ENCODE data around the gene OSBPL2. TPM values are rescaled to one million over a fixed set of nuclear protein-coding genes. Genes with fewer than 3 reads are reported as not detected.

Gene OSBPL2
- total RNA-seq, 1 donor from 2014 or later, result 37.9 TPM

DNA sequence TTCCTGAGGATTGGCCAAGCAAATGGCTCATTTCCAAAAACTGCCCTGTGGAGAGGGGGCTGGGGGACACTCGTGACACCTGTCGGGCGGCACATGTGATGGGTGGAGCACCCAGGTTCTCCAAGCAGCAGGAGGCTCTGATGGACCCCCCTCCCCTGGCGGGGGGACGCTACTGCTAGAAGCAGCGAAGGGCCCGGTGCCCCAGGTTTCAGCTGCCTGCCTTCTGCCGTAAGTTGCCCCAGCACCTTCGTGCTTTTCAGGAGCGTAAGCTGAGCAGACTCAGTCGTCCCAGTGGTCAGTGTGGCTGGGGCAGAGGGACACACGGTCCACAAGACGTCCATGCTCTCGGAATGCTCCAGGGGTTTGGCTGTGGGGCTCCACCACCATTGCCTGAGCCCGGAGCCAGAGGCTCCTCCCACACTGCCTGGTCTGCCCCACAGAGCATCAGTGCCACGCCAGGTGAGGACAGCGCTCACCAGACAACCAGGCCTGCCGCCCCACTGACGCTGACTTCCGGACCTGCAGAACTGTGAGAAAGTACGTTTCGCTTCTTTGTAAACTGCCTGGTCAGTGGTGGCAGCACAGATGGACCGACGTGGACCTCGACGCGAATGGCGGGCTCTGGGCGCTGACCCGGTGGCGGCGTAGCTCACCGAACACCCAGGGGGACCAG lies 60.4 kb downstream of the OSBPL2 start:
- intact Hi-C loops (cut with micrococcal nuclease), result no loop called here

DNA sequence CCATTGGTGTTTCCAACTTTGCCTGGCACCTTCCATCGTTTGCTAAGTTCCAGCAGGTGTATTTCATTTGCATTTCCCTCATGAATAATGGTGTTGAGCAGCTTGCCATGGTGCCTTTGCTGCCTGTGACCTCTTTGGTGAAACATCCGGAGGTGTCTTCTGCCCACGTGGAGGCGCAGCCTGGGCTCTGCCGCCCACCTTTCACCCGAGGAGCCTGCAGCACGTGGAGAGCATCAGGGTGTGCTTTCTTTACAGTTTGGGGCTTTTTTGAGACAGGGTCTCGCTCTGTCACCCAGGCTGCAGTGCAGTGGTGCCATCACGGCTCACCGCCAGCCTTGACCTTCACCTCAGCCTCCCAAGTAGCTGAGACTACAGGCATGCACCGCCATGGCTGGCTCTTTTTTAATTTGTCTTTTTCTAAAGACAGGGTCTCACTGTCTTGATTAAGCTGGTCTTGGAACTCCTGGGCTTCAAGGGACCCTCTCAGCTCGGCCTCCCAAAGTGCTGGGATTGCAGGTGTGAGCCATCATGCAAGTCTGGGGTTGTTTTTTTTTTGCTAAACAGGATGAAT lies 61.4 kb downstream of the OSBPL2 start:
- intact Hi-C loops (cut with micrococcal nuclease), result loop anchor here (5.0 kb wide), 4 partner anchors 68 to 563 kb away; partner anchors contain the start of genes LAMA5 and TCFL5

DNA sequence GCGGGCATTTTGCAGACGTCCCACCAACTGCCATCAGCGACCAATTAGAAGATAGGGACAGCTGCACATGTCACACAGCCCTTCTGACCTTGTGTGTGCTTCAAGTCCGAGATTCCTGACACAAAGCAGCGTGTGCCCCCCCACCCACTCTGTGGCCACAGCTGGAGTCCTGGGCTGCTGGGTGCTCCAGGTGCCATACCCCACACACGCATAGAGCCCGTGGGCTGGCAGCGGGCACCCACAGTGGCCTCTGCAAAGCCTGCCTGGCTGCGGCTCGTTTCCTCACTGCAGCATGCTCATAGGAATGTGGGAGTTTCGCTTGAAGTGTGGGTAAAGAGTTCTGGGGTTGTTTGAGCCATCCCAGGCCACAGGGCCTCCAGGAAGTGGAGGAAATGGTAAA lies 62.0 kb downstream of the OSBPL2 start:
- intact Hi-C loops (cut with micrococcal nuclease), result loop anchor here (5.0 kb wide), 4 partner anchors 67 to 562 kb away; partner anchors contain the start of genes LAMA5 and TCFL5

DNA sequence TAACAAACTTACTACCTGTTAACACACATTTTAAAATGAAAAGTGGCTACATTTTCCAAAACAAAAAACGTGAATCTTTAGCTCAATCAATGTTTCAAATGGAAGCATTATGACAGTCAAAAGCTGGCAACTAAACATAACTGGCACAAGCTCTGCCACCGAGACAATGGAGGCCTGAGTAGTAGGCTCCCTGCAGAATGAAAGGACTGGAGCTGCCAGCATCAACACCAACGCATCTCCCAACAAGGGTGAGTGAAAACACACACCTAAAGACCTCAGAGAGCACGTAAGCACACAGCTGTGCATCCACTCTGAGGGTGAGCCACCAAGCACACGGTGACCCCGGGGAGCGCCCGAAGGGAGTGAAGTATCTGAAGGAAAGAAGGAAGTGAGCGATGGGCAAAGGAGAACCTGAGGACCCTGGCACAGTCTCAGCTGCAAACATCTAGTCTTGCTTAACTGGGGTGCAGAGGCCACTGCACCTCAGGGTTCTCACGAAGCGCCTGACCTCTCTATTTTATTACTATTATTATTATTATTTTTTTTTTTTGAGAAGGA lies 62.9 kb downstream of the OSBPL2 start:
- intact Hi-C loops (cut with micrococcal nuclease), result loop anchor here (1.0 to 5.0 kb wide), 5 partner anchors 66 to 561 kb away; partner anchors contain the start of genes LAMA5 and TCFL5

DNA sequence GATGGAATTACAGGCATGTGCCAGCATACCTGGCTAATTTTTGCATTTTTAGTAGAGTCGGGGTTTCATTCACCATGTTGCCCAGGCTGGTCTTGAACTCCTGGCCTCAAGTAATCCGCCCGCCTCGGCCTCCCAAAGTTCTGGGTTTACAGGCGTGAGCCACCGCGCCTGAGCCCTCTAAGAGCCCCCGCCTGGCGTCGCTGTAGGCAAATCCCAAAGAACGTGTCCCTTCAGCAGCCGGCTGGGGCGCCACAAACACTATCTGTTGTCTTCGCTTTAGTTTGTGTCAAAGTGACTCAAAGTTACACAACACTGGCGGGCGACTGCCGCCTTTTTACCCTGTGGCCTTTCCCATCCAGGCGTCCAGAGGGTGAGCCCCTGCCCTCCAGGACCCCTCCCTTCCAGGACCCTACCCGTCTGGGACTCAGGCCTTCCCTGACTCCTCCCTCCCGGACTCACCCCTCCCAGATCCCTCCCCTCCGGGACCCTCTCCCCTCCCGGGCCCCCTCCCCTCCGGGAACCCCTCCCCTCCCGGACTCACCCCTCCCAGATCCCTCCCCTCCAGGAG lies 63.5 kb downstream of the OSBPL2 start:
- intact Hi-C loops (cut with micrococcal nuclease), result loop anchor here (1.0 to 5.0 kb wide), 20 partner anchors 19 to 625 kb away; partner anchors contain the start of genes CABLES2, DIDO1, LAMA5 and OSBPL2

DNA sequence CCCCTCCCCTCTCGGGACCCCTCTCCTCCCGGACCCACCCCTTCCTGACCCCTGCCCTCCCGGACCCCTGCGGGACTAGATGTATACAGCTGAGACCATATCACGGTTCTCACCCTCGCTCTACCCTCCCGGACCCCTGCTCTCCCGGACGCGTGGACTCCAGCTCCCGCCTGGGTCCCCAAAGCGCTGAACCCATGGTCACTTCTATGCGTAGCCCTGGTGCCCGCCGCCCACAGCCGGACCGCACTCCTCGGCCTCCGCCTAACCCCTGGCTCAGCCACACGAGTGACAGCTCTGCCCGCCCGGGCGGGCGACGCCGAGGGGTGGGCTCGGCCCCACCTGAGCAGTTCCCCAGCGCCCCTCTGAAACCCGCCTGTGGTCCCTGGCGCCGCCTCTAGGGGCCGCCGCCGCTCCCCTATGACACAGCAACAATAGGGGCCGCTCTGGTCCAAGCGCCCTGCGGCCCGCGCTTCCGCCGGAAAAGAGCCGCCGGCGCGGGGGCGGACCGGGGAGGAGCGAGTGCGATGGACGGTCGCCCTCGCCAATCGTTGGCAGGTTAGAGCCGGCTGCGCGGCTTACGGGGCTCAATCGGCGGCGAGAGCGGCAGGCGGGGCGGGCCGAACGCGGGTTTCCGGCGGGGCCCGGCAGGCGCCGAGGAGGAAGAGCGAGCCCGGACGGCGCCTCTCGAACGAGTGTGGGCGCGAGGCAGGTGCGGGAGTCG lies 64.2 kb downstream of the OSBPL2 start, which contains the start of gene ADRM1:
Gene ADRM1 (plus strand): TSS at position 657 of the 721 bp plus-strand sequence. CDS start 572 bp downstream, outside the sequence.
- intact Hi-C loops (cut with micrococcal nuclease), result loop anchor here (1.0 to 5.0 kb wide), 19 partner anchors 19 to 624 kb away; partner anchors contain the start of genes CABLES2, DIDO1, LAMA5 and OSBPL2

DNA sequence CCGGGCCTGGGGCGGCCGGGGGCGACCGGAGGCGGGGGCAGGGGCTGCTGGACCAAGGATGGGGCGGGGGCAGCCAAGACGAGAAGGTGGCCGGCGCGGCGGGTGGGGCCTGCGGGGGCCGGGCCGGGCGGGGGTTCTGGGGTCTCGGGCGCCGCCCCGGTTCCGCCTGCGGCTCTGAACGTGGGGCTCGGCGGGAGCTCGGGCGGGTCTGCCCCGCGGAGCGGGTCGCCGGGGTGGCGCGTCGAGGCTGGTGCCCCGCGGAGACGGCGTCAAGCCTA lies 64.7 kb downstream of the OSBPL2 start:
- intact Hi-C loops (cut with micrococcal nuclease), result loop anchor here (2.0 to 5.0 kb wide), 7 partner anchors 64 to 624 kb away; partner anchors contain the start of genes DIDO1, LAMA5, SLCO4A1 and TCFL5

DNA sequence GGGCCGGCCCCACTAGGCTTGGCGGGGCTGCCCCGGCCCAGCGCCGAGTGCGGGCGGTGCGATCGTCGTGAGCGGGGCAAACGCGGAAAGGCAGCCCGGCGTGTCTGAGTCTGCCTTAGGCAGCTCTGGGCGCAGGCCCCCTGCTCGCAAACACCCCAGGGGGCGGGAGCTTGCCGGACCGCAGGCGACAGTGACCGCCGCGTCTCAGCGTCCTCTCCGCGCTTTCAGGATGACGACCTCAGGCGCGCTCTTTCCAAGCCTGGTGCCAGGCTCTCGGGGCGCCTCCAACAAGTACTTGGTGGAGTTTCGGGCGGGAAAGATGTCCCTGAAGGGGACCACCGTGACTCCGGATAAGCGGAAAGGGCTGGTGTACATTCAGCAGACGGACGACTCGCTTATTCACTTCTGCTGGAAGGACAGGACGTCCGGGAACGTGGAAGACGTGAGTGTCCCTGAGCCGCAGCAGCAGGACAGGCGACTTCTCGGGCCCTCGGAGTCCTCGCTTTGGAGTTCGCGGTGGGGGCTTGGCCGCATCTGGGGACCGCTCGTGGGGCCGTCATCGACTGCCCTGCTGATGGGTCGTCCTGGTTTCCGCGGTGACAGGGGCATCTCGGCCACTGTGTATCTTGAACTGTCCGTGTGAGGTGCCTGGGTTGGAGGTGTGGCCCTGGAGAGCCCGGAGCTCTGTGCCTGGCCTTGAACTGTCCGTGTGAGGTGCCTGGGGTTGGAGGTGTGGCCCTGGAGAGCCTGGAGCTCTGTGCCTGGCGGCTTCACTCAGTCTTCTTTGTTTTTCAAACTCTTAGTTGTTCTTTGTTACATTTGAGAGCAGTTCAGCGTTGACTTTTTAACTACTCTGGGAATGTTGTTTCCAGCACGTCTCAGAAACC lies 65.3 kb downstream of the OSBPL2 start:
- intact Hi-C loops (cut with micrococcal nuclease), result loop anchor here (2.0 to 5.0 kb wide), 7 partner anchors 64 to 623 kb away; partner anchors contain the start of genes DIDO1, LAMA5, SLCO4A1 and TCFL5

DNA sequence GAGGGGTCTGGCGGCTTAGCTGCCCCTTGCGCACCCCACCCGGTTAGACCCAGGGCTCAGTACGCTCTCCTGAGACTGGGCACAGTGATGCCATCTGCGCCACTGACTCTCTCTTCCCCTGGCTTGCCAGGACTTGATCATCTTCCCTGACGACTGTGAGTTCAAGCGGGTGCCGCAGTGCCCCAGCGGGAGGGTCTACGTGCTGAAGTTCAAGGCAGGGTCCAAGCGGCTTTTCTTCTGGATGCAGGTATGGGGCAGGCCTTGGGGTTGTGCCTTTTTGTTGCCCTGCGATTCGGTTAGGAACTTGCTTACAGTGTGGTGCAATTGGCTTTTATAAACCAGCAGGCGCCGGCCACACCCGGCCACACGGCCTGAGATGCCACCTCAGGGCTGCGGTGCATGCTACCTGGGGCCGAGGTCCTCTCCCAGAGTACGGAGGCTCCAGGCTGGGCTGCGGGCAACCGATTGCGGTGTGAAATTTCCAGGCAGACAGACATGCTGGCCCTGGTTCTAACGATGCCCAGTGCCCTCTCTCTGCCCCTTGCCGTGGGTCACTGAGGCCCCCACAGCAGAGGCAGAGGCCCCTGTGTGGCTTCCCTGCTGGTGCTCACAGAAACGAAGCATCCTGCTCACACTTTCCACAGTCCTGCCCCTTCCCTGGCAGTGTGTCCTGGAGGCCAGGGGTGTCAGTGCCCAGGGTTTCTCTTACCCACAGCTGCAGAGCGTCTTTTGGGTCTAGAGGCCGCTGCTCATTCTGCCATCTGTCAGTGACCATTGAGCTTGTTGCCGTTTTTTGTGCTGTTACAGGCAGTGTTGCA lies 66.2 kb downstream of the OSBPL2 start:
- intact Hi-C loops (cut with micrococcal nuclease), result loop anchor here (5.0 kb wide), 4 partner anchors 63 to 558 kb away; partner anchors contain the start of genes LAMA5 and TCFL5

DNA sequence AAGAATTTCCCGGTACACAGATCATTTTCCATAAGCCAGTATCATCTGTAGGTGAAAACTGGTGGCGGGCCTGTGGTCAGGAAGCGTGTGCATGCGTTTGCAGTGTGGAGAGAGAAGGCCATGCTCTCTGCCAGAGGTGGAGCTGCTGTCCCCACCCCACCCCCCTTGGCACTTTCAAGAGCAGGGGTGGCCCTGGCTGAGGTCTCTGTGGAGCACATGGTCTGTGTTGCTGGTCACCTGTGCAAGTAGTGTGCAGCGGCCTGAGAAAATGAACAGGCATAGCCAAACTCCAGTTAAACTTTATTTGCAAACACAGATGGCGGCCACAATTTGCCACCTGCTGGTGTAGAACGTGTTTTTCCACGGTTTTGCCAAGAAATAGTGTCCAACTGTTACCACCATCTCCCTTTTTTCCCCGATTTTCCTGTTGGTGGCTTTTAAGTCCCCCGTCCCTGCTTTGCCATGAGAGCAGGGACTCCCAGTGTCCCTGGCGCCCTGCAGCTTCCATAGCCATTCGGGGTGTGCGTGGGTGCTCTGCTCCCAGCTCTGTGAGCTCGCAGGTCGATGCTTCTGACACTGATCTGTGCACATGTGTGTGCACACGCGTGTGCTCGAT lies 66.9 kb downstream of the OSBPL2 start:
- intact Hi-C loops (cut with micrococcal nuclease), result no loop called here

DNA sequence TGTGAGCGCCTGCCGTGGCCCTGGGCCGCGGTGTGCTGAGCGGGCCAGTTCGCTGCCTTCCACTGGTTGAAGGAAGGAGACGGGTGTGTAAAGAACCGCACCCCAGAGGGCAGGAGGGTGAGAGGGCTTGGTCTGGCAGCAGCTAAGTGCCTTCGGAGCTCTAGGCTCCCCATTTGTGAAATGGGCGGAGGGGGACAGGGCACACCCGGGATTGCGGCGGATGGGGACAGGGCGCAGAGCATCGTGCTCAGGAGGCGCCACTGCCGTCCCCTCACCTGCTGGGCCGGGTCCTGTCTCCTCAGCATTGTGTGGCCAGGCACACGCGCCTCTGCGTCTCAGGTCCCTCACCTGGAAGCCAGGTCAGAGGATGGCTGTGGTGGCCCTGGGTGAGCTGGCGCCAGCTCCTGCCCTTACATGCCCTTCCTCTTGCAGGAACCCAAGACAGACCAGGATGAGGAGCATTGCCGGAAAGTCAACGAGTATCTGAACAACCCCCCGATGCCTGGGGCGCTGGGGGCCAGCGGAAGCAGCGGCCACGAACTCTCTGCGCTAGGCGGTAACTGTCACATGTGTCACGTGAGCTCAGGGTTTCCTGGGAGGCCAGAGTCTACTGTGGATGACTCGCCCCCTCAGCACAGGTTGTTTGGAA lies 67.6 kb downstream of the OSBPL2 start:
- intact Hi-C loops (cut with micrococcal nuclease), result no loop called here

DNA sequence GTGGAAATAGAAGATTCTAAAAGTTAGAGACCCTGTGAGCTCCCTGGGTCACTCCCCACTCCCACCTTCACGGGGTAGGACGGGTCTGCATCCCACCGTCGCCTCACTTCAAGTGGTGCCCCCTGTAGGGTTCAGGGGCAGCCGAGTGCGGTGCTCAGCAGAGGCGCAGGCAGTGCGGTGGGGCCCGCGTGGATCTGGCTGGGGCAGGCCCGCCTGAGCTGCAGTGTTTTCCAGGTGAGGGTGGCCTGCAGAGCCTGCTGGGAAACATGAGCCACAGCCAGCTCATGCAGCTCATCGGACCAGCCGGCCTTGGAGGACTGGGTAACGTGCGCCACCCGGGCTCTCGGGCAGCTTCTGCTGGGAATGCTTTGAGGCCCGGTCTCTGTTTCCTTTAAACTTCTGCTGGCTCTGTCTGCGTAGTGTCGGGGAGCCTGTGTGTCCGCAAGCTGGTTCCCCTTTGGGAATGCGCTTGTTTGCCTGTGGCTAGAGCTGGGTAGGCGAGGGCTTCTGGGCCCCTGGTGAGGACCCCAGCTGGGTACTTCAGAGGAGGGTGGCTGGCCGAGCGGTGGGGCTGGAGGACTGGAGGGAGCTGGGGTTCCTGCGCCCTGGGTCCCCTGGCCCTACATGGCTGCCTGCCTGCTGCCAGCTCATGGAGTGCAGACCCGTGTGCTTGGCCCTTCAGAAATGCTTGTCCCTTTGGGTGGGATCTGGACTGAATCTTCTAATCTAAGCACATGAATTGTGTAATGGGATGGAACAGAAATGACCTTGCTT lies 68.3 kb downstream of the OSBPL2 start:
- intact Hi-C loops (cut with micrococcal nuclease), result no loop called here

DNA sequence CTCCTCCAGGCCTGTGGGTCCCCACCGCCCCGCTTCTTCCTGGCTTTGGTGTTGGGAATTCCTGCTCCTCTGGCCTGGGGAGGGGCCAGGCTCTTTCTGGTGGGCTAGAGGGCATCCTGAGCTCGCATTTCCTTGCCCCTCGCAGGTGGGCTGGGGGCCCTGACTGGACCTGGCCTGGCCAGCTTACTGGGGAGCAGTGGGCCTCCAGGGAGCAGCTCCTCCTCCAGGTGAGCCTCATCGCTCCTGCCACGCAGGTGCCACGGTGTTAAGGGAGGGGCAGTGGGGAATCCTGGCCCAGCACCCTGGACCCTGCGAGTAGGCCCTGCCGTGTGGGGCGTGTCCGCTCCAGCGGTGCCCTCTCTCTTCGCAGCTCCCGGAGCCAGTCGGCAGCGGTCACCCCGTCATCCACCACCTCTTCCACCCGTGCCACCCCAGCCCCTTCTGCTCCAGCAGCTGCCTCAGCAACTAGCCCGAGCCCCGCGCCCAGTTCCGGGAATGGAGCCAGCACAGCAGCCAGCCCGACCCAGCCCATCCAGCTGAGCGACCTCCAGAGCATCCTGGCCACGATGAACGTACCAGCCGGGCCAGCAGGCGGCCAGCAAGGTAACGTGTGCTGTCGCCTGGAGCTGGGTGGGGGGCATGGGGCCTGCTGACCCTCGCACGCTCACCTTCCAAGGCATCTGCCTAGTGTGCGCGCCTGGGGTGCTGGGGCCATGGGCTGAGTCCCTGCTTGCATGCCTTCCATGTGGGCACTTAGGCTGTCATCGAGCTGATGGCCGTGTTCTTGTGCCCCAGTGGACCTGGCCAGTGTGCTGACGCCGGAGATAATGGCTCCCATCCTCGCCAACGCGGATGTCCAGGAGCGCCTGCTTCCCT lies 69.1 kb downstream of the OSBPL2 start:
- intact Hi-C loops (cut with micrococcal nuclease), result no loop called here

DNA sequence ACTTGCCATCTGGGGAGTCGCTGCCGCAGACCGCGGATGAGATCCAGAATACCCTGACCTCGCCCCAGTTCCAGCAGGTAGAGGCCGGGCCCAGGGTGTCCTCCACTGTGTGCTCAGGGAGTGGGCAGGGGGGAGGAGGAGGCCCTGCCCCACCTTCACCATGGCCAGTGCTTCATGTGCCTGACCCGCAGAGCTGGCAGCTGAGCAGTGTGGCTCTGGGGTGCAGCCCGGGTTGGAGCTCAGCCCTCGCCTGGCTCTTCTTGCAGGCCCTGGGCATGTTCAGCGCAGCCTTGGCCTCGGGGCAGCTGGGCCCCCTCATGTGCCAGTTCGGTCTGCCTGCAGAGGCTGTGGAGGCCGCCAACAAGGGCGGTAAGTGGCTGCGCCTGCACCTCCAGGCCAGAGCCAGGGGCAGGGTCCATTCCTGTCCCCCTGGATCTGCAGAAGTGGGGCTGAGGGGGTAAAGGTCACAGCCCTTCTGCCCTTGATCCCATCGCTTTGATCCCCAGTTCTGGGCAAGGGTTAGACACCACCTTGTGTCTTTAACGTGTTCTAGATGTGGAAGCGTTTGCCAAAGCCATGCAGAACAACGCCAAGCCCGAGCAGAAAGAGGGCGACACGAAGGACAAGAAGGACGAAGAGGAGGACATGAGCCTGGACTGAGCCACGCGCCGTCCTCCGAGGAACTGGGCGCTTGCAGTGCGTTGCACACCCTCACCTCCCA lies 69.9 kb downstream of the OSBPL2 start:
- intact Hi-C loops (cut with micrococcal nuclease), result no loop called here

DNA sequence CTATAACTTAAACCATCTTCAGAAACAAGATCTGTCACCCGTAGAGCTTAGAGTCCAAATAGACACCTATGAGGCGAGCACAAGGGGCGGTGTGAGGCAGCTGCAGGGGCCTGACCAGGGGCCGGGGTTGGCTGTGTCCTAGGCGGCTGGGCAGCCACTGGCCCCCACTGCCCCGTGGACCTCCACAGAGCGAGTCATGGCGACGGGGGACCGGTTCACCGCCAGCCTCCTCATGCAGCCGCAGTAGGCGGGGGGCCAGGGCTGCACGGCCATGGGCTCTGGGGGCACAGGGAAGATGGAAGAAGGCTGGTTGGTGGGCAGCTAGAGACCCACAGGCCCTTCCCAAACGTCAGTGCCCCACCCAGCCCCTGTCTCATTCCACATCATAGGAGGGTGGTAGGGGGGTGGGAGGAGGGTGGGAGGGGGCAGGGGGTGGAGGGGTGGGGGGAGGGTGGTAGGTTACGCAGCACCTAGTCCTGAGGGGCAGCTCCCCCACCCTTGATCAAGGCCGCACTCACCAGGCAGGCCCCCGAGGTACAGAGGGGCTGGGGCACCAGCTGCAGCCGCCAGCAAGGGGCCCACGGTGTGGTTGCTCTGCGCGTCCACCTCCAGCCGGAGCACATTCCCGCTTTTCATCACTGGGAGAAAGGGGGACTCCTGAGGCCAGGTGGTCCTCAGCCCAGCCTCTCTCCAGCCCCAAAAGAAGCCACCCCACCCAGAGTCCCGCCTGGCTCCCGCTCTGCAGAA lies 71.0 kb downstream of the OSBPL2 start:
- intact Hi-C loops (cut with micrococcal nuclease), result no loop called here
